Activated naive CD4-positive, alpha-beta T cell (primary cell): ENCODE data around the gene RUBCN.

Source experiments
- DNase-seq, 4 experiments: peaks; one replicate each; lab custom pipeline; 2025; lab: John Stamatoyannopoulos, UW

RUBCN gene

GRCh38 chr3:197736491-197737318 lies at the start of gene RUBCN:
TSS of gene RUBCN (minus strand) at chr3:197736904. CDS start at chr3:197736719, 185 bp downstream.
- DNase-seq = peak; percentile 72 to 93 (median 82)

GRCh38 chr3:197784019-197784585 lies 47.4 kb upstream of the RUBCN start:
- DNase-seq = no peak

GRCh38 chr3:197782230-197782629 lies 45.5 kb upstream of the RUBCN start:
- DNase-seq = no peak

GRCh38 chr3:197775317-197775716 lies 38.6 kb upstream of the RUBCN start:
- DNase-seq = no peak

GRCh38 chr3:197761784-197762183 lies 25.1 kb upstream of the RUBCN start:
- no peak for DNase-seq

- no peak for DNase-seq
Observed at GRCh38 chr3:197758512-197758911, 21.8 kb upstream of the RUBCN start.

GRCh38 chr3:197756704-197757103 lies 20.0 kb upstream of the RUBCN start:
- no peak for DNase-seq

- no peak for DNase-seq
Observed at GRCh38 chr3:197753263-197753662, 16.6 kb upstream of the RUBCN start.

GRCh38 chr3:197752107-197752506 lies 15.4 kb upstream of the RUBCN start:
- no peak for DNase-seq

- DNase-seq = peak in 2 of 4 experiments; percentile 7 to 10
Observed at GRCh38 chr3:197750858-197751737, 14.4 kb upstream of the RUBCN start.

GRCh38 chr3:197750396-197750831 lies 13.7 kb upstream of the RUBCN start:
- DNase-seq = peak in 3 of 4 experiments; percentile 27 to 43 (median 32)

GRCh38 chr3:197749601-197750395 lies 13.1 kb upstream of the RUBCN start, which contains the start of gene FYTTD1:
TSS of gene FYTTD1 (plus strand) at chr3:197749883. CDS start at chr3:197749972, 89 bp downstream.
- DNase-seq = peak; percentile 56 to 88 (median 72)

- peak; percentile 36 to 69 (median 66) for DNase-seq
Observed at GRCh38 chr3:197749315-197749600, 12.6 kb upstream of the RUBCN start.

- no peak for DNase-seq
Observed at GRCh38 chr3:197748597-197749314, 12.1 kb upstream of the RUBCN start.

- DNase-seq = no peak
Observed at GRCh38 chr3:197746801-197747237, 10.1 kb upstream of the RUBCN start.

- no peak for DNase-seq
Observed at GRCh38 chr3:197746209-197746608, 9.5 kb upstream of the RUBCN start.

GRCh38 chr3:197742787-197743186 lies 6.1 kb upstream of the RUBCN start:
- no peak for DNase-seq

GRCh38 chr3:197737749-197738462 lies 1.2 kb upstream of the RUBCN start:
- DNase-seq = no peak

GRCh38 chr3:197737319-197737649 lies 580 bp upstream of the RUBCN start:
- no peak for DNase-seq

GRCh38 chr3:197736010-197736490 lies 654 bp downstream of the RUBCN start:
- peak in 3 of 4 experiments; percentile 5 to 22 (median 8) for DNase-seq
